Measurements from ENCODE around the gene ZHX3.

- TF ChIP-seq ZNF24 (IDR thresholded peaks at IDR 0.05) (no peak), MEF2A (IDR thresholded peaks at IDR 0.05; ENCODE audit: insufficient read depth, low read depth, low read length) (no peak), REST (IDR thresholded peaks at IDR 0.05; ENCODE audit: low read depth, low read length) (no peak), MXI1 (IDR thresholded peaks at IDR 0.05; ENCODE audit: low read depth, low read length) (no peak), YY1 (IDR thresholded peaks at IDR 0.05; ENCODE audit: low read depth, low read length) (no peak), HDAC6 (IDR thresholded peaks at IDR 0.05; ENCODE audit: unreplicated experiment) (no peak), POLR2A (IDR thresholded peaks at IDR 0.05; ENCODE audit: low read depth, low read length) (no peak), BHLHE40 (IDR thresholded peaks at IDR 0.05; ENCODE audit: borderline replicate concordance in 1 of 2, low read depth in 2 of 2, low read length in 1 of 2) (no peak)
- TF ChIP-seq, protein P1, sequence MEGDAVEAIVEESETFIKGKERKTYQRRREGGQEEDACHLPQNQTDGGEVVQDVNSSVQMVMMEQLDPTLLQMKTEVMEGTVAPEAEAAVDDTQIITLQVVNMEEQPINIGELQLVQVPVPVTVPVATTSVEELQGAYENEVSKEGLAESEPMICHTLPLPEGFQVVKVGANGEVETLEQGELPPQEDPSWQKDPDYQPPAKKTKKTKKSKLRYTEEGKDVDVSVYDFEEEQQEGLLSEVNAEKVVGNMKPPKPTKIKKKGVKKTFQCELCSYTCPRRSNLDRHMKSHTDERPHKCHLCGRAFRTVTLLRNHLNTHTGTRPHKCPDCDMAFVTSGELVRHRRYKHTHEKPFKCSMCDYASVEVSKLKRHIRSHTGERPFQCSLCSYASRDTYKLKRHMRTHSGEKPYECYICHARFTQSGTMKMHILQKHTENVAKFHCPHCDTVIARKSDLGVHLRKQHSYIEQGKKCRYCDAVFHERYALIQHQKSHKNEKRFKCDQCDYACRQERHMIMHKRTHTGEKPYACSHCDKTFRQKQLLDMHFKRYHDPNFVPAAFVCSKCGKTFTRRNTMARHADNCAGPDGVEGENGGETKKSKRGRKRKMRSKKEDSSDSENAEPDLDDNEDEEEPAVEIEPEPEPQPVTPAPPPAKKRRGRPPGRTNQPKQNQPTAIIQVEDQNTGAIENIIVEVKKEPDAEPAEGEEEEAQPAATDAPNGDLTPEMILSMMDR (IDR thresholded peaks at IDR 0.05 in 2 of 3, conservative IDR thresholded peaks at IDR 0.05 in 1 of 3; ENCODE audit: control insufficient read depth in 2 of 3, extremely low read depth in 1 of 3, insufficient read depth in 1 of 3, low read depth in 3 of 3, low read length in 3 of 3) = no peak
Measured at GRCh38 chr20:41183391-41183790, 134.1 kb downstream of the ZHX3 start.
